ENCODE data around the gene PFKL. TPM values are rescaled to one million over a fixed set of nuclear protein-coding genes. Genes with fewer than 3 reads are reported as not detected.
A peak's percentile ranks its signal among the peaks of the same experiment; 100 is the strongest.

PFKL gene
- total RNA-seq, 1 donor from 2014 or later, result 135 TPM

DNA sequence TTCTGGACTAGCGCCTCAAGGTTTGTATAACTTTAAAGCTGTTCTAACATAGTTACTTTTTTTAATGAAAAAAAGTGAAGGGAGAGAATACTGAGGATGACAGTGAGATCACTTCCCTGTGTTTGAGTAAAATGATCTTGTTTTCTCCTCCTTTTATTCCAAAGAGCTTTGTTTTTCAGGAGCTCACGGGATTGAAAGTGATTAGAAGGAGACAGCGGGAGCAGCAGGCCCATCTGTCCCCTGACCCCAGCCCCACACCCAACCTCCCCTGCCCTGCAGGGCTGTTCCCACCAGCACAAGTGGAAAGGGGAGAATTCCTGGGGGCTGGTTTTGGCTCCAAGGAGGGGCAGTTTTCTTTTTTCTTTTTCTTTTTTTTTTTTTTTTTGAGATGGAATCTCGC is 36.1 kb upstream of the PFKL start:
- H3K4me3 Mint-ChIP-seq, result peak overlapping the region; percentile 44
- no peaks in the 10 kb centered on the region for H3K9me3 Mint-ChIP-seq
- H3K27ac Mint-ChIP-seq, result no peak overlapping the region
- H3K27me3 Mint-ChIP-seq, result no peaks in the 10 kb centered on the region
- DNase-seq (ENCODE audit: extremely low spot score, unreplicated experiment), result no peak
- H3K36me3 Mint-ChIP-seq, result no peaks in the 10 kb centered on the region
- TF ChIP-seq, protein P1, sequence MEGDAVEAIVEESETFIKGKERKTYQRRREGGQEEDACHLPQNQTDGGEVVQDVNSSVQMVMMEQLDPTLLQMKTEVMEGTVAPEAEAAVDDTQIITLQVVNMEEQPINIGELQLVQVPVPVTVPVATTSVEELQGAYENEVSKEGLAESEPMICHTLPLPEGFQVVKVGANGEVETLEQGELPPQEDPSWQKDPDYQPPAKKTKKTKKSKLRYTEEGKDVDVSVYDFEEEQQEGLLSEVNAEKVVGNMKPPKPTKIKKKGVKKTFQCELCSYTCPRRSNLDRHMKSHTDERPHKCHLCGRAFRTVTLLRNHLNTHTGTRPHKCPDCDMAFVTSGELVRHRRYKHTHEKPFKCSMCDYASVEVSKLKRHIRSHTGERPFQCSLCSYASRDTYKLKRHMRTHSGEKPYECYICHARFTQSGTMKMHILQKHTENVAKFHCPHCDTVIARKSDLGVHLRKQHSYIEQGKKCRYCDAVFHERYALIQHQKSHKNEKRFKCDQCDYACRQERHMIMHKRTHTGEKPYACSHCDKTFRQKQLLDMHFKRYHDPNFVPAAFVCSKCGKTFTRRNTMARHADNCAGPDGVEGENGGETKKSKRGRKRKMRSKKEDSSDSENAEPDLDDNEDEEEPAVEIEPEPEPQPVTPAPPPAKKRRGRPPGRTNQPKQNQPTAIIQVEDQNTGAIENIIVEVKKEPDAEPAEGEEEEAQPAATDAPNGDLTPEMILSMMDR (conservative IDR thresholded peaks at IDR 0.05), result no peak
- H3K4me1 Mint-ChIP-seq (ENCODE audit: unreplicated experiment), result peaks cover 5% of the 10 kb centered on the region

DNA sequence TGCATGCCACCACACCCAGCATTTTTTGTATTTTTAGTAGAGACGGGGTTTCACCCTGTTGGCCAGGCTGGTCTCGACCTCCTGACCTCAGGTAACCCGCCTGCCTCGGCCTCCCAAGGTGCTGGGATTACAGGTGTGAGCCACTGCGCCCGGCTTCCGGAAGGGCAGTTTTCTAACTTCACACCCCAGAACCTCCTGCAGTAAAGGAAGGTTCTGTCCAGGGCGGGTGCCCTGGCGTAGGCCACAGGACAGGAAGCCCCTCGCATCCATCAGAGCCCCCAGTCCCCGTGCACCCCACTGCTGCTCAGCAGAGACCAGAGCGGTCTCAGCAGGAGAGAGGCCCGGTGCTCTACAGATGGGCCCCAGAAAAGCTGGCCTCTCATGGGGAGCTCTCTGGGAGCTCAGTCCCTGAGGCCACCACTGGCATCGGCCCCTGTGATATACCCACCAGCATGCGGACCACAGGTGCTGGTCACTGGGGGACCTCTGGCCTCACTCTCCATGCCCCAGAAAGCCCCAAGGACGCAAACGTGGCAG is 34.1 kb upstream of the PFKL start:
- no peak for DNase-seq (ENCODE audit: extremely low spot score, unreplicated experiment)
- peaks cover 5% of the 10 kb centered on the region for H3K4me1 Mint-ChIP-seq (ENCODE audit: unreplicated experiment)
- no peak overlapping the region for H3K27ac Mint-ChIP-seq
- TF ChIP-seq, protein P1 (conservative IDR thresholded peaks at IDR 0.05), result no peak
- H3K9me3 Mint-ChIP-seq, result no peaks in the 10 kb centered on the region
- no peak overlapping the region for H3K4me3 Mint-ChIP-seq
- no peaks in the 10 kb centered on the region for H3K36me3 Mint-ChIP-seq
- no peaks in the 10 kb centered on the region for H3K27me3 Mint-ChIP-seq

DNA sequence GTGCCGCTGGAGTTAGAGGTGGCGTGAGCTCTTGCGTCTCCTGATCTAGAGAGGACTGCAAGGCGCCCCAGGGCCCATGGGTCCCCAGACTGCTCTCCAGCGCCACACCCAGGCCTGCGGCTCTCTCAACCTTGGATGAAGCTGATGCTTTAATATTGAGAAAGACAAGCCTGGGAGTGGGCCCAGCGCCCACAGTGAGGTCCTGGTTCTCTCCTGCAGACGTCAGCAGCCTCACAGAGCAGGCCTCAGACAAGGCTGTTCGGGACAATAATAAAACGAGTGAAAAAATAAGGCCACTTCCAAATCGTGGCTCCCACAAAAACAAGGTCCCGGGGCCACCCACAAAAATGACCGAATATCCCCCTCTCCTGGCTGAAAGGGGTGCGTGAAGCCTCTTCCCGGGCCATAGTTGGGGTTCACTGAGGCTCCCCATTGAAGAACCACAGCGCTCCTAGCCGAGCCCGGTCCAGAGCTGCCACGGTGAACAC is 32.2 kb upstream of the PFKL start:
- Mint-ChIP-seq H3K9me3 (no peaks in the 10 kb centered on the region), H3K4me1 (ENCODE audit: unreplicated experiment) (peaks cover 5% of the 10 kb centered on the region), H3K27me3 (no peaks in the 10 kb centered on the region), H3K27ac (no peak overlapping the region), H3K36me3 (no peaks in the 10 kb centered on the region), H3K4me3 (no peak overlapping the region)
- TF ChIP-seq, protein P1 (conservative IDR thresholded peaks at IDR 0.05), result no peak
- no peak for DNase-seq (ENCODE audit: extremely low spot score, unreplicated experiment)

DNA sequence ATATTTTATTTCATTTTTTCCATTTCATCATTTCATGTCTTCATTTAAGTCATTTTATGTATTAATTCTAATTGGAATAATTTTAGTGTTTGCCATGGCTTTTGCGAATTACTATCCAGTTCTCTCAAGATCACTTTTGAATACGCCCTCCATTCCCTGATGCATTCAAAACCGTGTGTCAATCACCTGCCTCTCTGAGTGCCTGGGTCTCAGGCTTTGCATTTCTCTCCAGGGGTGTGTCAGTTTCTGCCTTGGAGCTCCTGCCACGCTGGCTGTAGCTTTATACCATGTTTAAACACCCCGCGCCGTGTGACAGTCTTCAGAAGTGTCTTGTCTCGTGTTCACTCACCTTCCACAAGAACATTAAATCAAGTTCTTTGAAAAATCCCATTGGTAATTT is 30.8 kb upstream of the PFKL start:
- Mint-ChIP-seq H3K27me3 (no peaks in the 10 kb centered on the region), H3K4me1 (ENCODE audit: unreplicated experiment) (no peaks in the 10 kb centered on the region), H3K27ac (peak overlapping the region; percentile 82), H3K36me3 (no peaks in the 10 kb centered on the region), H3K4me3 (no peak overlapping the region), H3K9me3 (no peaks in the 10 kb centered on the region)
- no peak for DNase-seq (ENCODE audit: extremely low spot score, unreplicated experiment)
- TF ChIP-seq, protein P1 (conservative IDR thresholded peaks at IDR 0.05), result no peak

DNA sequence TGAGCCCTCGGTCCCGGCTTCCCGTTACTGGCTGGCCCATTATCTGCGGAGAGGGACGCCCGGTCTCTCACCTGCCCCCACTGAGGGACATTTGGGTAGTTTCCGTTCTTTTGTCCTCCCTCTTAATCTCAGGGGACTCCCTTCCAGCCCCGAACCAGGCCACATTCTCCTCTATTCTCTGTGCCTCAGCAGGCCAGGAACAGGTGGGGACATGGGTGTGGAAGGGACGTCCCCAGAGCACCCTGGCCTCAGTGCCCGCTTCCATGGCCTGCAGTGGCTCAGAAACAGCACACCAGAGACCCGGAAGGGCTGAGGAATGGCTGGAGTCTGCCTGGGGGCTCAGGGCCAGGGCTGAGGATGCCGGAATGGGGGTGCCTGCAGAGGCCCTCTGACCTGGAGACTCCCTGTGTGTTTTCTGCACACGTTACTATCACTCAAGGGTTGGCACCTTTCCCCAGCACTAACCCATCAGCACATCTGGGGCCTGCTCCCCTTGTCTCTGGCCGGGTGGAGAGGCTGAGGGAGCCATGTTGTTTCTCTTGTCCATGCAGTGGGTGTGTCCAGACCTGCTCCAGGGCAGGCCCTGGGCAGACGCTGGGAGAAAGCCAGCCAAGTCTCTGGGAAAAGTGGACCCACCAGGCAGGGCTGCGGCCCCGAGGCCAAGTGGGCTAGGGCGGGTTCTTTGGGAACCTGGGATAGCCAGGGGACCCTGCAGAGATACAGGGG is 28.1 kb upstream of the PFKL start:
- Mint-ChIP-seq H3K36me3 (no peaks in the 10 kb centered on the region), H3K27me3 (no peaks in the 10 kb centered on the region), H3K9me3 (no peaks in the 10 kb centered on the region), H3K27ac (no peak overlapping the region), H3K4me1 (ENCODE audit: unreplicated experiment) (no peaks in the 10 kb centered on the region), H3K4me3 (no peak overlapping the region)
- no peak for DNase-seq (ENCODE audit: extremely low spot score, unreplicated experiment)
- TF ChIP-seq, protein P1 (conservative IDR thresholded peaks at IDR 0.05), result no peak
